ENCODE measurements around the gene TLR9. TPM values are rescaled to one million over a fixed set of nuclear protein-coding genes. Genes with fewer than 3 reads are reported as not detected.
A peak's percentile ranks its signal among the peaks of the same experiment; 100 is the strongest.

Gene TLR9
- total RNA-seq, 1 experiment from 2014 or later: 26.5 TPM

DNA sequence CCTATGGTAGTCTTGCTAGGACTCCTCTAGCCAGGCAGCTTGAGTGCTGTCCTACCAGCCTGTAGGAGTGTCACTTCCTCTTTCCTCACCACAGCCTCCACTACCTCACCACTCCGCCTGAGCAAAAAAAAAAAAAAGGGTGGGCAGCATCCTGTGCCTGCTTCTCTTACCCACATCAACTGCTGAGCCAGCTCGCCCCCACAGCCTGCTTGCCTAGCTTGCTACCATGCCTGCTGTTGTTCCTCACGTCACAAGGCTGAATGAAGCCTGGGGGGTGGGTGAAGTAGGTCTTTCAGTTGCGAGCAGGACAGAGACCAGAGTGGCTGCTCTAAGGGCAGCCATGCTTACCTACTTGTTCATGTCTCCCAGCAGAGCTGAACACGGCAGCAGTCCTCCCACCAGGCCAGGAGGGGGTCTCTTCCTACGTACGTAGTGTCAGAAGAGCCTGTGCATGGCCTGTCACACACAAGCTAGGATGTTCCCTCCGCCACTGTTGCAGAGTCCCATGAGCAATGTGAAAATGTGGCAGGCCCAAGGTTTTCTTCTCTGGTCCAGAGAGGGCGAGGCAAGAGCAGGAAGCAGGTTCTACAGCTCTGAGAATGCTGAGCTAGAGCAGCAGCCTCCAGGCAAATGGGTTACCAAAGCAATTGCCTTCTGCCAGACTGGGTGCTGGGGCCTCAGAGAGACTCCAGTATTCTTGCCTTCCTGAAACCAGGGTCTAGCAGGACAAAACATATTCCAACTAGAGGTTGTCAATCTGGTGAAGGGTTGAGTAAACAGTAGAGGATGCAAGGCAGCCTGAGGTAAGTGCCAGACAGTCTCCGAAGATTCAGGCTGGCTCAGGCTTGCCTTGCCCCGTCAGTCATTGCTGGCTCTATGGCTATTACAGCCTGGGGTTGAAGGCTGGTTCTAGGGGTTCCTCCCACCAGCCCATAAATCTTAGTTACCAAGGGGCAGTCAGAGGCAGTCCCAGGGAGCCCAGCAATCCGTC, 28.2 kb upstream of the TLR9 start:
- Histone ChIP-seq H2AFZ (ENCODE audit: low read length) (no peak overlapping the region), H3K79me2 (ENCODE audit: low read length) (0 out of 2 replicates have a peak, but pooled peaks cover 7% of the 10 kb centered on the region), H4K20me1 (ENCODE audit: insufficient read depth, low read depth, low read length) (peaks cover 24% of the 10 kb centered on the region; the same call in 1 of the 2 replicates), H3K4me1 (ENCODE audit: low read length) (peaks cover 36% of the 10 kb centered on the region), H3K9me3 (ENCODE audit: low read length) (no peaks in the 10 kb centered on the region), H3K27me3 (ENCODE audit: low read length) (no peaks in the 10 kb centered on the region), H3K4me2 (ENCODE audit: low read depth, low read length, poor library complexity, severe bottlenecking) (peak overlapping the region; percentile 38), H3K27ac (ENCODE audit: low read length) (peak overlapping the region; percentile 83), H3K9ac (ENCODE audit: low read length) (peak overlapping the region; percentile 57), H3K4me3 (ENCODE audit: low read length) (no peak overlapping the region; the same call in 1 of the 2 replicates), H3K36me3 (ENCODE audit: insufficient read depth, low read length) (peaks cover 44% of the 10 kb centered on the region), H3K9me2 (replicated peaks; ENCODE audit: insufficient read depth, low read length) (no peaks in the 10 kb centered on the region)
- DNase-seq: peak; percentile 94

DNA sequence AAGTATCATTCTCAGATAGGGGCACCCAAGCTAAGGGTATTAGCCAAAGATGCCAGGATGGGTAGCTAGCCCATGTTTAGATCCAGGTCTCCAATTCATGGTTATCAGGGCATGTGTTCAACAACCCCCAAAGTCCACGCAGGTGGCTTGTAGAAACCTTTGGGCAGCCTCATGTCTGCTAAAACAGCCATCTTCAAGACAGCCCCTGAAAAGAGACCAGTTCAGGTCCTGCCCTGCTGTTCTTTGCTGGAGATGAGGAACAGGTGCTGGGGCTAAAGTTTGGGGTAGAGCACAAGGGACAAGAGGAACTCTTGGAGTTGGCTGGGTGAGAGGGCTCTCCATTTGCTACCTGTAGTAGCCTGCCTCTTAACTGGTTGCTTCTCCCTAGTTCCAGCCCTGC, 24.7 kb upstream of the TLR9 start:
- Histone ChIP-seq H3K4me2 (ENCODE audit: low read depth, low read length, poor library complexity, severe bottlenecking) (no peak overlapping the region), H2AFZ (ENCODE audit: low read length) (no peak overlapping the region), H3K4me3 (ENCODE audit: low read length) (no peak overlapping the region), H3K79me2 (ENCODE audit: low read length) (no peaks in the 10 kb centered on the region), H4K20me1 (ENCODE audit: insufficient read depth, low read depth, low read length) (peaks cover 13% of the 10 kb centered on the region; the same call in 1 of the 2 replicates), H3K27ac (ENCODE audit: low read length) (no peak overlapping the region), H3K9me2 (replicated peaks; ENCODE audit: insufficient read depth, low read length) (no peaks in the 10 kb centered on the region), H3K9ac (ENCODE audit: low read length) (no peak overlapping the region), H3K36me3 (ENCODE audit: insufficient read depth, low read length) (peaks cover 10% of the 10 kb centered on the region; the same call in 1 of the 2 replicates), H3K9me3 (ENCODE audit: low read length) (no peaks in the 10 kb centered on the region), H3K4me1 (ENCODE audit: low read length) (peaks cover 43% of the 10 kb centered on the region), H3K27me3 (ENCODE audit: low read length) (no peaks in the 10 kb centered on the region)
- no peak for DNase-seq

- no peak overlapping the region for H3K4me2 ChIP-seq (ENCODE audit: low read depth, low read length, poor library complexity, severe bottlenecking)
- no peak overlapping the region for H2AFZ ChIP-seq (ENCODE audit: low read length)
- no peak overlapping the region for H3K27ac ChIP-seq (ENCODE audit: low read length)
- no peaks in the 10 kb centered on the region for H3K9me2 ChIP-seq (replicated peaks; ENCODE audit: insufficient read depth, low read length)
- no peak for DNase-seq
- no peaks in the 10 kb centered on the region for H3K9me3 ChIP-seq (ENCODE audit: low read length)
- peaks cover 46% of the 10 kb centered on the region for H3K4me1 ChIP-seq (ENCODE audit: low read length)
- H3K4me3 ChIP-seq (ENCODE audit: low read length): no peak overlapping the region
- H3K9ac ChIP-seq (ENCODE audit: low read length): no peak overlapping the region
- peaks cover 13% of the 10 kb centered on the region; the same call in 1 of the 2 replicates for H4K20me1 ChIP-seq (ENCODE audit: insufficient read depth, low read depth, low read length)
- no peaks in the 10 kb centered on the region for H3K79me2 ChIP-seq (ENCODE audit: low read length)
- no peaks in the 10 kb centered on the region for H3K27me3 ChIP-seq (ENCODE audit: low read length)
- H3K36me3 ChIP-seq (ENCODE audit: insufficient read depth, low read length): peaks cover 10% of the 10 kb centered on the region; the same call in 1 of the 2 replicates
Observed at GRCh38 chr3:52249683-52250082, 24.2 kb upstream of the TLR9 start.

GRCh38 chr3:52248816-52249547, 23.5 kb upstream of the TLR9 start:
- Histone ChIP-seq H3K4me3 (ENCODE audit: low read length) (no peak overlapping the region), H4K20me1 (ENCODE audit: insufficient read depth, low read depth, low read length) (peaks cover 7% of the 10 kb centered on the region; the same call in 1 of the 2 replicates), H3K9me2 (replicated peaks; ENCODE audit: insufficient read depth, low read length) (no peaks in the 10 kb centered on the region), H3K79me2 (ENCODE audit: low read length) (no peaks in the 10 kb centered on the region), H3K27me3 (ENCODE audit: low read length) (no peaks in the 10 kb centered on the region), H3K9ac (ENCODE audit: low read length) (no peak overlapping the region), H3K4me2 (ENCODE audit: low read depth, low read length, poor library complexity, severe bottlenecking) (no peak overlapping the region), H3K27ac (ENCODE audit: low read length) (no peak overlapping the region), H3K36me3 (ENCODE audit: insufficient read depth, low read length) (peaks cover 10% of the 10 kb centered on the region; the same call in 1 of the 2 replicates), H2AFZ (ENCODE audit: low read length) (no peak overlapping the region), H3K9me3 (ENCODE audit: low read length) (no peaks in the 10 kb centered on the region), H3K4me1 (ENCODE audit: low read length) (peaks cover 46% of the 10 kb centered on the region)
- DNase-seq: no peak

- H4K20me1 ChIP-seq (ENCODE audit: insufficient read depth, low read depth, low read length): no peaks in the 10 kb centered on the region
- no peaks in the 10 kb centered on the region for H3K79me2 ChIP-seq (ENCODE audit: low read length)
- H3K4me2 ChIP-seq (ENCODE audit: low read depth, low read length, poor library complexity, severe bottlenecking): no peak overlapping the region
- no peak for DNase-seq
- H2AFZ ChIP-seq (ENCODE audit: low read length): no peak overlapping the region
- peaks cover 10% of the 10 kb centered on the region; the same call in 1 of the 2 replicates for H3K36me3 ChIP-seq (ENCODE audit: insufficient read depth, low read length)
- no peak overlapping the region for H3K27ac ChIP-seq (ENCODE audit: low read length)
- H3K9ac ChIP-seq (ENCODE audit: low read length): no peak overlapping the region
- H3K9me3 ChIP-seq (ENCODE audit: low read length): no peaks in the 10 kb centered on the region
- peaks cover 44% of the 10 kb centered on the region for H3K4me1 ChIP-seq (ENCODE audit: low read length)
- H3K9me2 ChIP-seq (replicated peaks; ENCODE audit: insufficient read depth, low read length): no peaks in the 10 kb centered on the region
- no peak overlapping the region for H3K4me3 ChIP-seq (ENCODE audit: low read length)
- H3K27me3 ChIP-seq (ENCODE audit: low read length): no peaks in the 10 kb centered on the region
Observed at GRCh38 chr3:52248165-52248541, 22.7 kb upstream of the TLR9 start.

DNA sequence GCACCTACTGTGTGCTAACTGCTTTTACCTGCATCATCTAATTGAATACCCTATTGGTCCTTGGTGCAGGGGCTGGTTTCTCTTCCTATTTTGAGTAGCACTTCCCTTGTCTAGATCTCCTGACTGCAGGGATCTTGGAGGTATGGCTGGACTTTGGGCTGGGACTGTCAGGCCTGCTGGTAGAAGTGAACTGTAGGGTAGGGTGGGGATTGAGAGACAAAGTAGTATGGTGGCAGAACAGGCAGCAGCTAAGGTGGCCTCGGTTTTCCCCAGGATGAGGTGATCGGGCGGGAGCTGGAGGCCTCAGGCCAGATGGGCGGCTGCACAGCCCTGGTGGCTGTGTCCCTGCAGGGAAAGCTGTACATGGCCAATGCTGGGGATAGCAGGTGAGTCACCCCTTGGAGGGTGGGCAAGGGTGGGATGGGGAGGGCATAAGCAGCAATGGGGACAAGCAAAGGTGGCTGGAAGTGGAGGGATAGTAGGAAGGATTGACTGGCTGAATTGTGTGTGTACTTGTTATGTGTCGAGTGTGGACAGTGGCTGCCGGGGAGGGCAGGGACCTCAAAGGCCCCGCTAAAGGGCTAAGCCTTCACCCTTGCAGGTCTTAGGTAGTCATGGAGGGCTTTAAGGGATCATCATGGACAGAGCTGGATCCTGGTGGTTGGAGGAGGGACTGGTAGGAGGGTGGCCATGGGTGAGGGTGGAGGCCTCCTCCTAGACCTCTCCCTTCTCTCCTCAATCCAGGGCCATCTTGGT, 22.1 kb upstream of the TLR9 start:
- H3K9me2 ChIP-seq (replicated peaks; ENCODE audit: insufficient read depth, low read length): no peaks in the 10 kb centered on the region
- H3K4me2 ChIP-seq (ENCODE audit: low read depth, low read length, poor library complexity, severe bottlenecking): peak overlapping the region; percentile 79
- H3K27ac ChIP-seq (ENCODE audit: low read length): no peak overlapping the region
- peaks cover 39% of the 10 kb centered on the region for H3K4me1 ChIP-seq (ENCODE audit: low read length)
- no peaks in the 10 kb centered on the region for H4K20me1 ChIP-seq (ENCODE audit: insufficient read depth, low read depth, low read length)
- H3K9me3 ChIP-seq (ENCODE audit: low read length): no peaks in the 10 kb centered on the region
- no peaks in the 10 kb centered on the region for H3K27me3 ChIP-seq (ENCODE audit: low read length)
- H3K4me3 ChIP-seq (ENCODE audit: low read length): no peak overlapping the region
- H2AFZ ChIP-seq (ENCODE audit: low read length): no peak overlapping the region
- peaks cover 9% of the 10 kb centered on the region; the same call in 1 of the 2 replicates for H3K36me3 ChIP-seq (ENCODE audit: insufficient read depth, low read length)
- no peak for DNase-seq
- no peak overlapping the region for H3K9ac ChIP-seq (ENCODE audit: low read length)
- H3K79me2 ChIP-seq (ENCODE audit: low read length): no peaks in the 10 kb centered on the region

DNA sequence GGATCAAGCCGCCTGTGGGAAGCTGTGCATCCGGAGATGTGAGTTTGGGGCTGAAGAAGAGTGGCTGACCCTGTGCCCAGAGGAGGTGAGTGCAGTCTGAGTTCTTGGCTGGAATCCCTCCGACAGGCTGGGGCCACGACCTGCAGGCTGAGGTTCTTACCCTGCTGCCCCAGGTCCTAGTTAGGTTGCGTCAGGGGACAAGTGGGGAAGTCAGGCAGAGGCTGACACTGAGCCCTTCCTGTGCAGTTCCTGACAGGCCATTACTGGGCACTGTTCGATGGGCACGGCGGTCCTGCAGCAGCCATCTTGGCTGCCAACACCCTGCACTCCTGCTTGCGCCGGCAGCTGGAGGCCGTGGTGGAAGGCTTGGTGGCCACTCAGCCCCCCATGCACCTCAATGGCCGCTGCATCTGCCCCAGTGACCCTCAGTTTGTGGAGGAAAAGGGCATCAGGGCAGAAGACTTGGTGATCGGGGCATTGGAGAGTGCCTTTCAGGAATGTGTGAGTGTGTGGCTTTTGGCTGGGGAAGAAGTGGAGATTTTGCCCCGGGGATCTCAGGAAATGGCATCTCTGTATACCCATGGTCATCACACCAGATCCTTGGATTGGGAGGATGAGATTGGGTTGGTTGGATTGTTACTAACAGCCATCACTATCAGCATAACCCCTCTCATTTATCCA, 21.4 kb upstream of the TLR9 start:
- Histone ChIP-seq H3K4me1 (ENCODE audit: low read length) (peaks cover 39% of the 10 kb centered on the region), H4K20me1 (ENCODE audit: insufficient read depth, low read depth, low read length) (no peaks in the 10 kb centered on the region), H3K9me2 (replicated peaks; ENCODE audit: insufficient read depth, low read length) (no peaks in the 10 kb centered on the region), H3K27me3 (ENCODE audit: low read length) (no peaks in the 10 kb centered on the region), H3K9ac (ENCODE audit: low read length) (peak overlapping the region; percentile 76), H3K9me3 (ENCODE audit: low read length) (no peaks in the 10 kb centered on the region), H3K4me2 (ENCODE audit: low read depth, low read length, poor library complexity, severe bottlenecking) (peak overlapping the region; percentile 79), H3K4me3 (ENCODE audit: low read length) (peak overlapping the region; percentile 69), H3K27ac (ENCODE audit: low read length) (peak overlapping the region; percentile 7; the same call in 1 of the 2 replicates), H3K36me3 (ENCODE audit: insufficient read depth, low read length) (peaks cover 5% of the 10 kb centered on the region; the same call in 1 of the 2 replicates), H2AFZ (ENCODE audit: low read length) (no peak overlapping the region), H3K79me2 (ENCODE audit: low read length) (no peaks in the 10 kb centered on the region)
- peak; percentile 60 for DNase-seq

All from Karpas-422 (cell line).